8988T (cell line): ENCODE results near the gene DLG5.

Experiments
- DNase-seq: peaks from one replicate; pipeline ENCODE4 v3.0.0; 2011

The DLG5 gene

GRCh38 chr10:77810446-77811335 is 115.9 kb downstream of the DLG5 start:
- DNase-seq = no peak

- no peak for DNase-seq
These were observed 117.2 kb downstream of the DLG5 start for GRCh38 chr10:77809336-77809735.

- DNase-seq = no peak
These were observed 118.8 kb downstream of the DLG5 start for GRCh38 chr10:77807706-77808105.

GRCh38 chr10:77806511-77807157 is 119.9 kb downstream of the DLG5 start:
- DNase-seq = no peak

DNA sequence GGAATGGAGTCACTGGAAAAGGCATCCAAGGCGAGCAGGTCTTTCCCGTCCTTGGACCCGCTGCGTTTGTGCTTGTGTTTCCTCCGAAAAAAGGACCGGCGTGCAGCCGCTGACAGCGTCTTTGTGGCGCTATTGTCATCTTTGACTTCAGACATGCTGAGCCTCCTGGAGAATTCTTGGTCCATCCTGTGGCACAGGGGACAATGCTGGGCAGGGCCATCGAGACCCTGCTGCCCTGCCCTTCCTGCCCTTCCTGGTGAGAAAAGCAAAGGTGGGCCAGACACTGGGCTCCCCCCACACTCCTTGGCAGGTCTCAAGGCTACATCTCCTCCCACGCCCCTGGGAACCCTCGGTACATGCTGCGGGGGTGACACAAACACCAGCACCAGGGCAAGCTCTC is 120.9 kb downstream of the DLG5 start:
- no peak for DNase-seq

DNA sequence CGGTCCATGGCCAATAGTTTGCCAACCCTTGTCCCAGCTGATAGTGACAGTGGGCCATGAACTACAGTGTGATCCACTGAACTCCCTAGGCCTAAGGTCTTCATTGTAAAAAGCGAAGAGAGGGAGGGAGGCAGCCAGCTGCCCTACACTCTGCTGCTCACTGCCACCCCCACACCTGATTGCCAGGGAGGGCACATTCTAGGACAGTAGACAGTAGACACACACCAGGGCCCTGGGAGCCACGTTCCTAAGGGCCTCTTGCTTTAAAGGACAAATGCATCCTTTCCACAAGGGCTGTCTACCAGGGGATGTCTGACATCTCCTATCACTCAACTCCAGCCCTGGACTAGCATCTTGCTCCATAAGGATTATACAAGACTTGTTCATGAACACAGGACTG is 122.2 kb downstream of the DLG5 start:
- DNase-seq = no peak

- no peak for DNase-seq
These were observed 124.9 kb downstream of the DLG5 start for GRCh38 chr10:77801474-77802161.

DNA sequence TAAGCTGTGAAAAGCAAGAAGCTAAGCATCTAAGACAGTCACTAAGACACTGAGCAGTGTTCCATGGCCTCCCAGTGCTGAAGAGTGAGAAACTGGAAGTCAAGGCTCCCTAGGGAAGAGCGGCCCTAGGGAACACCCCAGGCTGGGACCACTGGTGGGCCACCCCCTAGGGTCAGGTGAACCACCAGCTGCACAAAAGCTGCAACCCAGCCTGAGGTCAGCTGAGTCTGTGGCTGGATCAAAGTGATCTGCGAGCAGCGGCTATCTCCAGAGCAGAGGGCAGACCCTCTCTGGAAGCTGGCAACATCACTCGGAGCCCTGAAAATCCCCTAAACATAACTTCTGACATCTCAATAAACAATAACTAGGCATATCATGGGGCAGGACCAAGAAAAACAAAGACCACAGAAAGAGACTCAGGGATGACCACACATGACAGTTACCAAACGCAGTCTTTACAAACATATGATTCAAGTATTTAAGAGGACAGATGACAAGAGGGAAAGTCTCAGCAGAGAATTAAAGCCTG is 125.8 kb downstream of the DLG5 start:
- DNase-seq = no peak

DNA sequence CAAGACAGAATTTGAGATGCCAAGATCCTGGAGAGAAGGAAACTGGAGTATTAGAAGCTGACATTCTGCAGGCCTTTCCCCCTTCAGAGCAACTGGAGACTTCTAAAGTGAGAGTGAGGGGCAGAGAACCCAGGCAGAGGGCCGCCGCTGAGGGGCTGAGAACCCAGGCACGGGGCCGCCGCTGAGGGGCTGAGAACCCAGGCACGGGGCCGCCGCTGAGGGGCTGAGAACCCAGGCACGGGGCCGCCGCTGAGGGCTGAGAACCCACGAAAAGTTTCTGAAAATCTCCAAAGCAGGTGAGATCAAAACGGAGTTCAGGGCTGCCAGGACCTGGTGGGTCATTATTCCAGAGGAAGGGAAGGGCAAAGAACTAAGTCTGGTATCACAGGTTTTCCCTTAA is 126.2 kb downstream of the DLG5 start:
- DNase-seq = no peak

GRCh38 chr10:77799352-77799751 is 127.2 kb downstream of the DLG5 start:
- no peak for DNase-seq

GRCh38 chr10:77798940-77799339 is 127.6 kb downstream of the DLG5 start:
- DNase-seq = no peak

GRCh38 chr10:77796311-77796915 is 130.1 kb downstream of the DLG5 start:
- no peak for DNase-seq

- no peak for DNase-seq
These were observed 131.0 kb downstream of the DLG5 start for GRCh38 chr10:77795426-77796055.

DNA sequence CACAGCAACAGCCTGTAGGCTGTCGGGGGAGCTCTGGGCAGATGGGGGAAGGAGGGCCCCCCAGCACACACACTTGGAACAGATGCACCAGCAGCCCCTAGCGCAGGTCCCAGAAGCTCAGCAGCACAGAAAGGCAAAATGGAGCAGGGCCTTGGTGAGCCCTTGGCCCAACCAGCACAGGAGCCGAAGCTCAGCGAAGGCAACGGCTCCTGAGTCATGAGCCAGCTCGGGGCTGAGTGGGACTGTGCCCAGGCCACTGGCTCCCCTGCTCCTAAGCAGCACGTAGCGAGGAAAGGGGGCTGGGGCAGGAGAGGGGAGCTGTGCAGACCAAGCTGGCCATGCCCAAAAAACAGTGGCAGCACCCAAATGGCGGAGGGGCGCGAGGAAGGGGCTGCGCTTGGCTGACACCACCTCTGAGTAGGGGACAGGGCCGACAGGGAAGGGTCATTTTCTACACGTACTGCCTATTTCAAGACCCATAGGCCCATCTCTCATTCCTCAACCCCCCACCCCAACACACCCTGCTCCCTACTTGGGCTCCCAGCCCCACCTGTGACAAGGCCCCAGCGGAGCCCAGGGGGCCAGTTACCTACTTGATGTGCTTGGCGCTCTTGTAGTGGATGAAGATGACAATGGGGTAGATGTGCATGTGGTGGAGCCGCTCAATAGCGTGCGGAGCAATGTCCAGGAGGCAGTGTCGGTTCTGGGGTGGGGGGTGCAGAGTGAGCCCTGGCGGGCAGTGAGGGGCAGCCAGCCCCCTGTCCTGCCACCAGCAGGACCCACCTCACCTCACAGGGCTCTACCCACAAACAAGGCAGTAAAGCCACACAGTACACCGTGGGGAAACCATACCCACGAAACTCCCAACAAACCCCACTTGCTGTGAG is 132.1 kb downstream of the DLG5 start:
- DNase-seq = no peak

DNA sequence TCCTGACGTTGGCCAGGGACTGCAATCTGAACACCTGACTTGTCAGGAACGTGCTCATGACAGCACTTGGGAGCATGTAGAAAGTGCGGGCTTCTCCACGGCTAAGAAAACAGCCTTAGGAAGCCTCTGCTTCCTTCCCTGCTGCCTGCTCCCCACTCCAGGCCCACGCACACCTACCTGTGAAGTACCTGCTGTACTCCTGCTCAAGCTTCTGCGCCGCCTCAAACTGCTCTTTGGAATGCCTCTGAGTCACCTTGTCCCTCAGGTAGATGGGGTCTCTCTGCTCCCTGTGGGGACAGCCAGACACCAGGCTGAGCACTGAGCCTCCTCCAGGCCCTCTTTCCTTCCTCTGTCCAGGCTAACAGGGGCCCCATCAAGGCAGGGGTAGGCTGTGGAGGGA is 132.7 kb downstream of the DLG5 start:
- DNase-seq = no peak

- no peak for DNase-seq
These were observed 134.4 kb downstream of the DLG5 start for GRCh38 chr10:77792155-77792554.

- no peak for DNase-seq
These were observed 135.0 kb downstream of the DLG5 start for GRCh38 chr10:77791506-77791905.

- no peak for DNase-seq
These were observed 136.7 kb downstream of the DLG5 start for GRCh38 chr10:77789861-77790260.

- no peak for DNase-seq
These were observed 137.5 kb downstream of the DLG5 start for GRCh38 chr10:77789016-77789415.

- DNase-seq = no peak
These were observed 138.0 kb downstream of the DLG5 start for GRCh38 chr10:77788496-77789010.

DNA sequence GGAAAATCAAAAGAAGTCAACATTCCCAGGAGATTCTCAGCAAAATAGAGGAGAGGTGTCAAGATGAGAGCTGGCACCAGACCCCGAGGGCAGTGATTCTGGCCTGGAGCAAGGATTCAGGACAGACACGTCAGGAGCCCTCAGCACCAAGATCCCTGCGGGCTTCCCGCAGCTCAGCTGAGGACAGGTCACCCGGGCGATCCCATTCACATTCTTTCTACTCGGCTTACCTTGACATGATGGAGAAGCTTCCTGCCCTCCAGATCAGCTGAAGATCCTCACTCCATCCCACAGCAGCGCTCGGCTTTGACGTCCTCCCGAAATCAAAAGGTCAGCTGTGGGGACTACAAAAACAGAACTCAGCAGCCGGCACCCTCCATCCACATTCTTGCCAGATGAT is 139.1 kb downstream of the DLG5 start:
- DNase-seq = no peak
